Left lung (tissue), 10 donors: ENCODE measurements around the gene NBL1. TPM values are rescaled to one million over a fixed set of nuclear protein-coding genes. Genes with fewer than 3 reads are reported as not detected.

ENCODE experiments used
- ATAC-seq: fragments of 200-7000 bp; cut with Tn5 transposase; one replicate; pipeline ENCODE4 v1.9.1; 2020; ENCODE audit warnings: moderate library complexity
- DNase-seq, 4 donors: peaks; one replicate each; pipeline ENCODE4 v3.0.0-alpha.2; 2013 to 2020
- H3K27ac ChIP-seq, 2 donors: fragments of 200-600 bp; sonication (generic) in 1 of 2; one replicate each; pipeline versions ENCODE4 v1.5.0 to v1.8.0; 2020 to 2021
- H3K27me3 ChIP-seq, 2 donors: fragments of 200-600 bp; sonication (generic) in 1 of 2; one replicate each; pipeline versions ENCODE4 v1.5.0 to v1.8.0; 2020 to 2021
- H3K36me3 ChIP-seq, 2 donors: fragments of 200-600 bp; sonication (generic) in 1 of 2; one replicate each; pipeline versions ENCODE4 v1.5.0 to v1.8.0; 2020 to 2021
- H3K4me1 ChIP-seq, 2 donors: fragments of 200-600 bp; one replicate each; pipeline ENCODE4 v1.8.0; 2021
- H3K4me3 ChIP-seq, 2 donors: fragments of 200-600 bp; sonication (generic) in 1 of 2; one replicate each; pipeline versions ENCODE4 v1.5.0 to v1.8.0; 2020 to 2021; ENCODE audit warnings: mild to moderate bottlenecking in 1 of 2
- H3K9me3 ChIP-seq, 2 donors: fragments of 200-600 bp; sonication (generic) in 1 of 2; one replicate each; pipeline versions ENCODE4 v1.5.0 to v1.8.0; 2020 to 2021
- CTCF ChIP-seq, 2 donors: fragments of 200-600 bp; sonication (generic) in 1 of 2; IDR thresholded peaks; one replicate each; pipeline versions ENCODE4 v1.5.0 to v1.8.0; 2021; ENCODE audit warnings: antibody characterized with exemption in 2 of 2
- intact Hi-C, 2 donors: fragments of 100-400 bp; cut with DNase I; formaldehyde crosslinking; loops; one replicate each; pipeline versions ENCODE4 v1.11.2 to v1.14.2; 2022
- polyA plus RNA-seq, 6 donors: library from polyadenylated mRNA; unstranded; fragments of 120-200 nt; gene quantifications; one replicate each; pipeline ENCODE4 v1.2.1, GENCODE V29; 2013; ENCODE audit not compliant: insufficient read length in 6 of 6
- total RNA-seq, 2 donors: library from RNA; stranded (reverse); fragmentation: NEBNext Ultra II Directional; extraction: Animal tissue kit (Norgen Biotek cat#: 25700); gene quantifications; one replicate each; pipeline ENCODE4 v1.2.1, GENCODE V29; 2021
- donor health status: DM: no; HTN: yes; CAD: no.
- donor health status: DM: no; HTN: no; CAD: no.

NBL1 gene
- total and polyA plus RNA-seq, 8 donors = 69.1 to 180 (median 89.6) TPM

GRCh38 chr1:19645411-19646251, 1.5 kb downstream of the NBL1 start:
- Histone ChIP-seq H3K36me3 (no peaks in the 10 kb centered on the region), H3K9me3 (no peaks in the 10 kb centered on the region), H3K27me3 (peaks cover 6 to 65% of the 10 kb centered on the region in 2 donors), H3K27ac (peak overlapping the region; percentile 68 to 79), H3K4me3 (peak overlapping the region; percentile 50 to 55), H3K4me1 (peaks cover 0 to 40% of the 10 kb centered on the region in 2 donors)
- DNase-seq = no peak
- intact Hi-C loops = loop anchor here in 1 of 2 donors (10.0 kb wide), 1 partner anchor 151 kb away; no protein-coding TSS in a partner anchor
- TF ChIP-seq CTCF (IDR thresholded peaks at IDR 0.05) = no peak
- no peak for ATAC-seq

- intact Hi-C loops = loop anchor here in 1 of 2 donors (10.0 kb wide), 1 partner anchor 152 kb away; no protein-coding TSS in a partner anchor
- peak overlapping the region in 1 of 2 donors; percentile 48 for H3K27ac ChIP-seq
- no peak for DNase-seq
- no peaks in the 10 kb centered on the region for H3K36me3 ChIP-seq
- H3K4me3 ChIP-seq = peak overlapping the region; percentile 50 to 55
- peaks cover 0 to 48% of the 10 kb centered on the region in 2 donors for H3K4me1 ChIP-seq
- H3K27me3 ChIP-seq = peaks cover 6 to 56% of the 10 kb centered on the region in 2 donors
- TF ChIP-seq CTCF (IDR thresholded peaks at IDR 0.05) = no peak
- ATAC-seq = peak; percentile 13
- H3K9me3 ChIP-seq = no peaks in the 10 kb centered on the region
Measured at GRCh38 chr1:19646377-19647319, 2.5 kb downstream of the NBL1 start.

- intact Hi-C loops = loop anchor here in 1 of 2 donors (10.0 kb wide), 1 partner anchor 153 kb away; no protein-coding TSS in a partner anchor
- H3K9me3 ChIP-seq = no peaks in the 10 kb centered on the region
- H3K4me3 ChIP-seq = peak overlapping the region in 1 of 2 donors; percentile 55
- ATAC-seq (no peak), DNase-seq (no peak)
- no peak for TF ChIP-seq CTCF (IDR thresholded peaks at IDR 0.05)
- H3K4me1 ChIP-seq = peaks cover 0 to 48% of the 10 kb centered on the region in 2 donors
- H3K27me3 ChIP-seq = peaks cover 6 to 46% of the 10 kb centered on the region in 2 donors
- no peaks in the 10 kb centered on the region for H3K36me3 ChIP-seq
- no peak overlapping the region for H3K27ac ChIP-seq
Measured at GRCh38 chr1:19647643-19648042, 3.5 kb downstream of the NBL1 start.

- H3K4me3 ChIP-seq = no peak overlapping the region
Measured at GRCh38 chr1:19648239-19648638, 4.1 kb downstream of the NBL1 start.

More at GRCh38 chr1:19648239-19648638, 4.1 kb downstream of the NBL1 start:
- no peak for DNase-seq
- Histone ChIP-seq H3K9me3 (no peaks in the 10 kb centered on the region), H3K27me3 (peaks cover 6 to 40% of the 10 kb centered on the region in 2 donors), H3K4me1 (peaks cover 0 to 45% of the 10 kb centered on the region in 2 donors), H3K36me3 (no peaks in the 10 kb centered on the region), H3K27ac (peak overlapping the region in 1 of 2 donors; percentile 33)
- intact Hi-C loops = loop anchor here in 1 of 2 donors (10.0 kb wide), 1 partner anchor 153 kb away; no protein-coding TSS in a partner anchor
- TF ChIP-seq CTCF (IDR thresholded peaks at IDR 0.05) = no peak
- ATAC-seq = no peak
